Ectodermal cell (in vitro differentiated cells): ENCODE results near the gene CLN3.
"Not testable (repeated sequence)": the region's sequence is repeated elsewhere in the genome, so short reads cannot be mapped to it uniquely, and the experiment has no call there.

Source experiments
- H3K27ac ChIP-seq: 2 replicates; pipeline ENCODE4 v1.7.0; 2013; ENCODE audit warnings: mild to moderate bottlenecking, low read depth, low read length; ENCODE audit not compliant: insufficient read depth, poor library complexity, severe bottlenecking
- H3K27me3 ChIP-seq: 2 replicates; pipeline ENCODE4 v1.7.0; 2013; ENCODE audit warnings: mild to moderate bottlenecking, low read length; ENCODE audit not compliant: insufficient read depth, control insufficient read depth, poor library complexity, severe bottlenecking
- H3K36me3 ChIP-seq: one replicate; pipeline ENCODE4 v1.7.0; 2013; ENCODE audit warnings: low read length; ENCODE audit not compliant: control insufficient read depth, insufficient read depth
- H3K4me1 ChIP-seq: one replicate; pipeline ENCODE4 v1.7.0; 2013; ENCODE audit warnings: low read length; ENCODE audit not compliant: control insufficient read depth, insufficient read depth
- H3K4me3 ChIP-seq: 2 replicates; pipeline ENCODE4 v1.7.0; 2013; ENCODE audit warnings: low read depth, low read length, control low read depth; ENCODE audit not compliant: insufficient read depth
- H3K9me3 ChIP-seq: 2 replicates; pipeline ENCODE4 v1.7.0; 2013; ENCODE audit warnings: mild to moderate bottlenecking, low read length, moderate library complexity; ENCODE audit not compliant: control insufficient read depth
- WGBS, 2 experiments: methylation state at CpG; one replicate each; pipeline ENCODE4 v1.1.7; 2013; ENCODE audit warnings: missing lambda C conversion rate in 2 of 2; 5-methylcytosine and 5-hydroxymethylcytosine counted together

CLN3 gene

GRCh38 chr16:28492511-28492910 is 637 bp upstream of the CLN3 start:
- Histone ChIP-seq H3K4me3 (peak overlapping the region; percentile 84), H3K27ac (no peak overlapping the region), H3K27me3 (no peaks in the 10 kb centered on the region), H3K9me3 (no peaks in the 10 kb centered on the region), H3K36me3 (no peaks in the 10 kb centered on the region), H3K4me1 (no peaks in the 10 kb centered on the region)
- 67 to 69% methylated on average over 4 of the region's 4 CpGs for WGBS, 2 experiments

GRCh38 chr16:28491230-28491969 is 474 bp downstream of the CLN3 start:
- 1% methylated on average over 42 of the region's 42 CpGs for WGBS, 2 experiments
- no peak overlapping the region for H3K27ac ChIP-seq
- no peaks in the 10 kb centered on the region for H3K36me3 ChIP-seq

GRCh38 chr16:28486266-28486665 is 5.6 kb downstream of the CLN3 start:
- Histone ChIP-seq H3K27me3 (no peaks in the 10 kb centered on the region), H3K36me3 (peaks cover 5% of the 10 kb centered on the region), H3K27ac (no peak overlapping the region), H3K9me3 (no peaks in the 10 kb centered on the region), H3K4me1 (no peaks in the 10 kb centered on the region), H3K4me3 (no peak overlapping the region)
- WGBS, 2 experiments, result 90 to 97% methylated on average over 5 of the region's 5 CpGs

More at GRCh38 chr16:28491230-28491969, 474 bp downstream of the CLN3 start:
- Histone ChIP-seq H3K9me3 (no peaks in the 10 kb centered on the region), H3K4me1 (no peaks in the 10 kb centered on the region), H3K27me3 (no peaks in the 10 kb centered on the region), H3K4me3 (peak overlapping the region; percentile 84)

GRCh38 chr16:28483361-28483760 is 8.5 kb downstream of the CLN3 start:
- WGBS, 2 experiments, result 93% methylated on average over 5 of the region's 5 CpGs
- H3K27ac ChIP-seq, H3K36me3 ChIP-seq, H3K4me1 ChIP-seq, H3K9me3 ChIP-seq, H3K4me3 ChIP-seq, H3K27me3 ChIP-seq: not testable (repeated sequence)

DNA sequence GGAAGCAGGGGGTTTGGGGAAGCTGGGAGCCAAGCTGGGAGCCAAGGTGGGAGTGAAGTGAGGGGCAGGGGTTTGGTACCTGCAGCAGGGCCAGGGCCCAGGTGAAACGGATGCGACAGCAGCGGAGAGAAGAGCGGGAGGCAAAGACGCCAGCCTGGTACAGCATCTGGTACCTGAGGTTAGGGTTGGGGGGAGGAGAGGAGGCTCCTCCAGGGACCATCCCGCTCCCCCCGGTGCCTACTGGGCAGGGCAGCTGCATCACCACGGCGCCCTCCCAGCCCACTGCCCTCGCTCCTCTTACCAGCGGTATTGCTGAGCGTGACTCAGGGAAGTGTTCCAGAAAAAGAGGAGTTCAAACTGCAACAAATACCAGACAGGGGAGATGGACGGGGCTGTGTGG is 9.8 kb downstream of the CLN3 start:
- H3K9me3 ChIP-seq, result no peaks in the 10 kb centered on the region
- no peak overlapping the region for H3K4me3 ChIP-seq

GRCh38 chr16:28478506-28479180 is 13.2 kb downstream of the CLN3 start:
- no peak overlapping the region for H3K4me3 ChIP-seq
- no peak overlapping the region for H3K27ac ChIP-seq
- no peaks in the 10 kb centered on the region for H3K9me3 ChIP-seq
- H3K36me3 ChIP-seq, result peaks cover 5% of the 10 kb centered on the region
- H3K4me1 ChIP-seq, result no peaks in the 10 kb centered on the region
- WGBS, 2 experiments, result 95 to 96% methylated on average over 16 of the region's 16 CpGs
- H3K27me3 ChIP-seq, result no peaks in the 10 kb centered on the region

More for the DNA sequence above, 9.8 kb downstream of the CLN3 start:
- Histone ChIP-seq H3K27ac (no peak overlapping the region), H3K36me3 (peaks cover 5% of the 10 kb centered on the region), H3K4me1 (no peaks in the 10 kb centered on the region), H3K27me3 (no peaks in the 10 kb centered on the region)
- WGBS, 2 experiments, result 96% methylated on average over 13 of the region's 13 CpGs

DNA sequence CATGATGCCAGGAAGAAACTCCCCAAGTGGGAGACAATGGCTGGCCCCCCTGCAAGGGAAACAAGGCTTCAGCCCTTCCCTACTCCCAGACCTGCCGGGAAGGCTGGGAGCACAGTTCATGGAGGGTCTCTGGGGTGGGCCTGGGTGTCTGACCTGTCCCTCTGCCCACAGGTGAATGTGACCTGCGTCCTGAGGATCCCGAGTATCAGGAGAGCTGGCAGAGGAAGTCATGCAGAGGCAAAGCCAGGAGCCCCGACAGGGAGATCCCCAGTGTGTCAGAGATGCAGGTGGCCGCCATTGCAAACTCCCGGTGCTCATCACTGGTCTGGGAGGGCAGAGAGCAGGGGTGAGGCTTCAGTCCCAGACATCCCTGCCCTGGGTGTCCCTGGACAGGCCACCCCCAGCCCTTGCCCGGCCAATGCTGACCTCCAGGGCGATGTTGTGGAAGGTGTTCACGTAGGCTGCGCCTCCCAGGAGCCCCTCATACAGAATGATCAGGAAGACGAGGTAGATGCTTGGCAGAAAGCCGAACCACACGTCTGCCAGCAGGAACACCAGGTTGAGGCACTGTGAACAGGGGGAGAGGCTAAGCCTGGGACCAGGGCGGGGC is 14.5 kb downstream of the CLN3 start:
- no peaks in the 10 kb centered on the region for H3K9me3 ChIP-seq
- no peaks in the 10 kb centered on the region for H3K27me3 ChIP-seq
- H3K4me3 ChIP-seq, result no peak overlapping the region
- H3K4me1 ChIP-seq, result no peaks in the 10 kb centered on the region
- 94% methylated on average over 14 of the region's 14 CpGs for WGBS, 2 experiments
- no peak overlapping the region for H3K27ac ChIP-seq
- H3K36me3 ChIP-seq, result peaks cover 5% of the 10 kb centered on the region

- Histone ChIP-seq H3K9me3 (no peaks in the 10 kb centered on the region), H3K4me3 (no peak overlapping the region), H3K27ac (no peak overlapping the region), H3K27me3 (no peaks in the 10 kb centered on the region), H3K36me3 (no peaks in the 10 kb centered on the region), H3K4me1 (no peaks in the 10 kb centered on the region)
- WGBS, 2 experiments, result 95% methylated on average over 1 of the region's 2 CpGs
Measured at GRCh38 chr16:28475221-28475620, 16.7 kb downstream of the CLN3 start.

DNA sequence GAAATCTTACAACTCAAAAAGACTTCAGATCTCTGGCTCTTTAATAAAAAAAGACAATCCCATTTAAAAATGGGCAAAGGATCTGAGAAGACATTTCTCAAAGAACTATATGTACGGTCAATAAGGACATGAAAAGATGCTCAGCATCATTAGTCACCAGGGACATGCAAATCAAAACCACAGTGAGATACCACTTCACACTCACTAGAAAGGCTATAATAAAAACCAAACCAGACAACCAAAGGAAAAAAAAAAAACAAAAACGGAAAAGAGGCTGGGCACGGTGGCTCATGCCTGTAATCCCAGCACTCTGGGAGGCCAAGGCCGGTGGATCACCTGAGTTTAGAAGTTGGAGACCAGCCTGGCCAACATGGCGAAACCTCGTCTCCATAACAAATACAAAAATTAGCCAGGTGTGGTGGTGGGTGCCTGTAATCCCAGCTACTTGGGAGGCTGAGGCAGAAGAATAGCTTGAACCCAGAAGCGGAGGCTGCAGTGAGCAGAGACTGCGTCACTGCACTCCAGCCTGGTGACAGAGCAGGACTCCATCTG is 18.1 kb downstream of the CLN3 start:
- WGBS, 2 experiments, result 89 to 95% methylated on average over 8 of the region's 8 CpGs
- no peaks in the 10 kb centered on the region for H3K9me3 ChIP-seq
- no peaks in the 10 kb centered on the region for H3K4me1 ChIP-seq
- no peak overlapping the region for H3K4me3 ChIP-seq
- H3K36me3 ChIP-seq, result no peaks in the 10 kb centered on the region
- H3K27ac ChIP-seq, result no peak overlapping the region
- H3K27me3 ChIP-seq, result no peaks in the 10 kb centered on the region

DNA sequence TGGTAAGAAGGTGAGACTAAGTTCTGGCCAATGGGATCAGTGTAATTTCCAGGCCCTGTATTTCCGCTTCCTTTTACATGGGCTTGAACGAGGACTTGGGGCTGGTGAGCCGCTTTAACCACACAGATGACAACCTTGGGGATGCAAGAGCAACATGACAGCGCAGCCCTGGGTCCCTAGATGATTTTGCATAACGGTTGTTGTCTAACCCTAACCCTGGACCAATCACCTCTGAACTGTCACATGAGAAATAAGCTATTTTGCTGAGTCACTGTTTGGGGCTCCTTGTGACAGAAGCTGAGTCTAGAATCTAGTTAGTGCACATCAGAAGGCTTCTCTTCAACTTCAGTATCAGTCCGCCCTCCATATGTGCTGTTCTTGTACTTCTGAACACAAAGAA is 44.8 kb downstream of the CLN3 start:
- WGBS, 2 experiments, result no CpG with 5 or more reads among the region's 6 CpGs
- not testable (repeated sequence) for H3K27ac ChIP-seq, H3K4me3 ChIP-seq, H3K27me3 ChIP-seq, H3K9me3 ChIP-seq, H3K36me3 ChIP-seq, H3K4me1 ChIP-seq
